LoVo (cell line): ENCODE data around the gene GNB3.

Experiments used
- DNase-seq: peaks from one replicate; pipeline ENCODE4 v3.0.0-alpha.2; 2016; ENCODE audit warnings: low spot score

Gene GNB3

GRCh38 chr12:6837370-6838060 lies 3.2 kb upstream of the GNB3 start:
- no peak for DNase-seq

GRCh38 chr12:6838854-6839253 lies 1.9 kb upstream of the GNB3 start:
- DNase-seq = no peak

GRCh38 chr12:6839482-6840201 lies 1.1 kb upstream of the GNB3 start:
- DNase-seq = no peak

- no peak for DNase-seq
These were observed 395 bp upstream of the GNB3 start for GRCh38 chr12:6840330-6840729.

- DNase-seq = no peak
These were observed 1.4 kb downstream of the GNB3 start for GRCh38 chr12:6842075-6842474.

- DNase-seq = no peak
These were observed 2.6 kb downstream of the GNB3 start for GRCh38 chr12:6843118-6843902.

- DNase-seq = no peak
These were observed 4.7 kb downstream of the GNB3 start for GRCh38 chr12:6845395-6845794.

GRCh38 chr12:6846316-6846869 lies 5.7 kb downstream of the GNB3 start:
- DNase-seq = no peak

- DNase-seq = no peak
These were observed 7.0 kb downstream of the GNB3 start for GRCh38 chr12:6847676-6848075.

- DNase-seq = no peak
These were observed 8.7 kb downstream of the GNB3 start for GRCh38 chr12:6849427-6849826.

- no peak for DNase-seq
These were observed 9.3 kb downstream of the GNB3 start for GRCh38 chr12:6849976-6850560.

GRCh38 chr12:6850796-6851152 lies 10.0 kb downstream of the GNB3 start:
- no peak for DNase-seq

GRCh38 chr12:6851153-6851920 lies 10.6 kb downstream of the GNB3 start, which contains the start of gene CDCA3:
TSS of gene CDCA3 (minus strand) at chr12:6851286. CDS start at chr12:6850952, 334 bp downstream.
- peak; percentile 100 for DNase-seq

GRCh38 chr12:6851921-6852650 lies 11.4 kb downstream of the GNB3 start, which contains the start of gene USP5:
TSS of gene USP5 (plus strand) at chr12:6852150. CDS start at chr12:6852180, 30 bp downstream.
- DNase-seq = peak; percentile 100

GRCh38 chr12:6852651-6853354 lies 12.1 kb downstream of the GNB3 start:
- DNase-seq = peak; percentile 37

- DNase-seq = no peak
These were observed 12.9 kb downstream of the GNB3 start for GRCh38 chr12:6853626-6854025.

GRCh38 chr12:6854036-6854435 lies 13.3 kb downstream of the GNB3 start:
- DNase-seq = no peak

- no peak for DNase-seq
These were observed 14.6 kb downstream of the GNB3 start for GRCh38 chr12:6855322-6855721.

- no peak for DNase-seq
These were observed 18.1 kb downstream of the GNB3 start for GRCh38 chr12:6858799-6859198.

- no peak for DNase-seq
These were observed 19.4 kb downstream of the GNB3 start for GRCh38 chr12:6860116-6860515.
